ENCODE data around the gene MAGT1. TPM values are rescaled to one million over a fixed set of nuclear protein-coding genes. Genes with fewer than 3 reads are reported as not detected.

MAGT1 gene
- total RNA-seq, result 122 and 180 TPM in 2 replicates

DNA sequence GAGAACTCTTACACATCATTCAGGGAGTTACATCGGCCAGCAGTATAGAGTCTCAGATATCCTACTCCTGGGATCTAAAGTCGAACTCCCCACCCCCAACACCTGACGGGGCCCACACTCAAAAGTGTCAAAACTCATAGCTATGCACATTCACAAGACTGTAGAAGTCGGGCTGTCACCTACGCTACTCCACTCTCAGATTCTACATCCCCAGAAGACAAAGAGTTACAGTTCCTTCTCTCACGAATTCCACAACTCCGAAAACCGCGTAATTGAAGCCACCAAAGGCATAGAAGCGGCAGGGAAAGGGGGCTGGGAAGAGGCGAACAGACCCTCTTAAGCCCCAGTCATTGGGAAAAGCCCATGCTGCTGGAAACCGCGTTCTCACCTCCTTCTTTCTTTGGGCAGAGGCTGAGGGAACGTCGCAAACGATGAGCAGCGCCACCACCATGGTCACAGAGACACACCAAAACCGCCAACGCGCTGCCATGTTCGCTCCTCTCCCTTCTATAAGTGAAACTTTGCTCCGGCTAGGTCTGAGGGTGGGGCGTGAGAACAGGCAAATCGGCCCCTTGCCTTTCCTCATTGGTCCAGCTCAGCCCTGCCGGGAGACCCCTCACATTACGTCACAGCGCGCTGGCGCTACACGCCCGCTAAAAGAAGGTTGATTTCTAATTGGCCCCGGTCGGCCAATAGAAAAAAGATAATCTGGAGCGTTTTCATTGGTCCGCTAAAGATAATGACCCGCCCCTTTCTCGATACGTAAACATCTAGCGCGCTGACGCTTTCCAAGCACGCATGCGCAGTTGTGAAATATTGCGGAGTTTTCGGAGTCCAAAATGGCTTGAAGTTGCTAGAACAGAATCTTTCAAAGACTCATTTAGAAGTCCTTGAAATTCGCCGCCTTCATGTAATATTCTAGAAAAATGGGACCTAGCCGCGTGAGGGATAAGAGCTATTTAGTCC is at the start of gene MAGT1:
Gene MAGT1, minus strand, starts transcription at position 515 of the 966 bp plus-strand sequence. Its CDS starts 25 bp downstream, at position 490.

DNA sequence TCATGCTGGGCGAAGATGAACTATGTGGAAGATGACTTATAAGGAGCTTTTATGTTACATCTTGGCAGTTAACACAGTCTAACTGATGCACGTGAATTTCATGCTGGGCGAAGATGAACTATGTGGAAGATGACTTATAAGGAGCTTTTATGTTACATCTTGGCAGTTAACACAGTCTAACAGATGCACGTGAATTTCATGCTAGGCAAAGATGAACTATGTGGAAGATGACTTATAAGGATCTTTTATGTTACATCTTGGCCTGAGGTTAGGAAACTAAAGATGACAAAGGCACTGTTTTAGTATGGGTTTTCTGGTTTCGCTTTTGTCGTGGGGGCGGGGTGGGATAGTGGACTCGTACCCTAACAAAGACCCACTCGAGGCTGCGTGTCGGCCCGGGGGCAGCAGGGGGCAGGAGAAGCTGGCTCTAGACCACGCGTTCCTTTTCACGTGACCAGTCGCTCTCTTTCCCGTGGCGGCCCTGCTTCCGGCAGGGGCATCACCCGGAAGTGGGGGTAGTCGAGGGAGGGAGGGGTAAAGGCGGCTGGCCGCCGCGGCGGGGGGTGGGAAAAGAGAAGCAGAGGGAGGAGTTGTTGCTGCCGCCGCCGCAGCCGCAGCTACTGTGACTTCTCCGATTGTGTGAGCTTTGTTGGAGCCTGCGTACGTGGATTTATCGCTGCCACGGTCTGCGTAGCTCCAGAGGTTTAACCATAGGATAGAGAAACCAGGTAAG is 15.0 kb upstream of the MAGT1 start, which contains the start of gene ATP7A:
Gene ATP7A, plus strand, starts transcription at position 586 of the 733 bp plus-strand sequence. CDS start 60,949 bp downstream, outside the sequence.

DNA sequence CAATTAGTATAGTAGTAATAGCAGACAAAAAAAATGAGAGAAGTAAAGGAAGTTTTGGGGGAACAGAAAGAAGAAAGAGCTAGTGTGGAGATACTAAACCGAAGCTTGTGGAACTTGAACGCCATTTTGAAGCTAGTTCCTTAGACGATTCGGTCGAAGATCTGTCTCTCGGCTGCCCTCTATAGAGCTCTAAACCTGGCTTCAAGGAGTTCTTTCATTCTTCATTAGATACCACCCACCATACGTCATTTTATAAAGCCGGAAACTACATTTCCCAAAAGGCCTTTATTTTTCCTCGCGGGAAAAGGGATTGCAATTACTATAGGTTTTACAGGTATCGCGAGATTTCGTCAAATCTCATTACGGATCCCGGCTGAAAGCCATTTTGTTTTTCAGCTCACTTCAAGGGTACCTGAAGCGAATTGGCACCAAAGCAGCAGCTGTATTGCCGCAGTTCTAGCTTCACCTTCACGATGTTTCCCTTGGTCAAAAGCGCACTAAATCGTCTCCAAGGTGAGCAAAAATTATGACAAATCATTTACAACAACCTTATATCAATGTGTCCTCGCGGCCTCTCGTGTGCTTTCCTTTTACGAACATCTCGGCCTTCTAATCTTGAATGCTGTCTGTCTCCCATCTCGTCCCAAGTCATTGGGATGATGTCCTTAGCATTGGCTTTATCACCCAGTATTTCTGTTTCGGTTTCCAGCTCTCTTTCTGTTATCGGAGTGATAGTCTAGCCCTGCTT is 4.0 kb upstream of the MAGT1 start, which contains the start of gene COX7B:
Gene COX7B, plus strand, starts transcription at position 388 of the 748 bp plus-strand sequence. Its CDS starts 86 bp downstream, at position 474.

DNA sequence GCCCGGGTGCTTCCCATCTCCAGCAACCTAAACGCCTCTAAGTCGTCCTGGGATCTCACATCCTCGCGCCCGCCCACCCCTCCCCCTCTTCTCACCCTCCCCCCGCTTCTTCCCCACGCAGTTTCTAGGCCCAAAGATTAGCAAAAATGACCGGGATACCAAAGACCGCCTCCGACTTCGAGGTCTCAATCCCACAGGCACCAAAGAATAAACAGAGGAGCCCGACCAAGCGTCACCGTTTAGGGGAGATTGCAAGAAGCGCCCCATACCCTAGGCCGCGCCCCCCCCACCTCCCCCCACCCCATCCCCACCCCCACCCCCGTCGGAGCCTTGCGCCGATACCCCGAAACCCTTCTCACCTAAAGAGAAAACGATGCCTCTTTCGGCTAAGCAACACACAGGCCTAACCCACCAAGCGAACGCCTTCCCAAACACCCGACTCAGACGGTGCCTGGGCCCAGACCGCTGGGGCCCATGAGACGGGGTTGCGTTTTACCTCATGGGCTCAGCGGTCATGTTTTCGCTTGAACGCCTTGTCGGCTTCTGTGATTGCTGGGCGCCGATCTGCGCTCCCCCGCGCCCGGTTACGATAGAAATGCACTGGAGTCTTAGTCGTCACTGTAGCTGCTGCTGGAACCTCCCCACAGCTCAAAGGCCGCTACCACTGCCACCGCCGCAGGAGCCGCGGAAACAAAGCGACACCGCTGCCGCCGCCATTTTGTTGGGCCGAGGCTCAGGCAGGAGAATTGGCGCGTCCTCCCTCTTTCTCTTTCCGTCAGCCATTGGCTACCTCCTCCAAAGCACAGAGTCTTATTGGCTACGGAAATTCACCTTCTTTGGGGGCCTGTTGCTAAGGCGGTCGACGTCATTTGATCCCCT is 109.5 kb downstream of the MAGT1 start, which contains the start of gene ATRX:
Gene ATRX, minus strand, starts transcription at position 731 of the 879 bp plus-strand sequence. Its CDS starts 215 bp downstream, at position 516.

Other genes with a start within 250 kb of the MAGT1 start
- gene ATRX, start 109.2 kb downstream of the MAGT1 start, total RNA-seq, result 62.9 and 97.2 TPM in 2 replicates
- gene COX7B, start 4.0 kb upstream of the MAGT1 start, total RNA-seq, result 432 and 451 TPM in 2 replicates
- gene ATP7A, start 15.3 kb upstream of the MAGT1 start, total RNA-seq, result 13.2 and 17.8 TPM in 2 replicates
- not detected in 2 replicates for gene PGAM4, start 74.2 kb upstream of the MAGT1 start, total RNA-seq
- 563 and 592 TPM in 2 replicates for gene PGK1, start 208.8 kb upstream of the MAGT1 start, total RNA-seq
- 5.6 and 20.5 TPM in 2 replicates for gene TAF9B, start 244.2 kb upstream of the MAGT1 start, total RNA-seq

Data from regular cardiac myocyte (primary cell).